Activated naive CD4-positive, alpha-beta T cell treated with anti-CD3 and anti-CD28 coated beads, Interleukin-2, amount 50 U/mL, for 16 hours (primary cell): Measurements from ENCODE around the gene LSM5.

ENCODE experiments used
- DNase-seq: peaks from one replicate; pipeline ENCODE4 v3.0.0-alpha.2; 2020

LSM5 gene

GRCh38 chr7:32459788-32460187 is 30.4 kb downstream of the LSM5 start:
- DNase-seq = no peak

GRCh38 chr7:32458025-32458424 is 32.2 kb downstream of the LSM5 start:
- no peak for DNase-seq

GRCh38 chr7:32453341-32454011 is 36.7 kb downstream of the LSM5 start:
- DNase-seq = no peak

GRCh38 chr7:32447218-32447617 is 43.0 kb downstream of the LSM5 start:
- no peak for DNase-seq

GRCh38 chr7:32436146-32436928 is 53.8 kb downstream of the LSM5 start:
- DNase-seq = no peak
